GM10847 (cell line): ENCODE measurements around the gene RND3.

Experiments
- POLR2A ChIP-seq: IDR thresholded peaks from 2 replicates; pipeline ENCODE4 v1.6.1; 2011; ENCODE audit not compliant: insufficient read length; ENCODE audit errors: extremely low read depth

Gene RND3, protein sequence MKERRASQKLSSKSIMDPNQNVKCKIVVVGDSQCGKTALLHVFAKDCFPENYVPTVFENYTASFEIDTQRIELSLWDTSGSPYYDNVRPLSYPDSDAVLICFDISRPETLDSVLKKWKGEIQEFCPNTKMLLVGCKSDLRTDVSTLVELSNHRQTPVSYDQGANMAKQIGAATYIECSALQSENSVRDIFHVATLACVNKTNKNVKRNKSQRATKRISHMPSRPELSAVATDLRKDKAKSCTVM

DNA sequence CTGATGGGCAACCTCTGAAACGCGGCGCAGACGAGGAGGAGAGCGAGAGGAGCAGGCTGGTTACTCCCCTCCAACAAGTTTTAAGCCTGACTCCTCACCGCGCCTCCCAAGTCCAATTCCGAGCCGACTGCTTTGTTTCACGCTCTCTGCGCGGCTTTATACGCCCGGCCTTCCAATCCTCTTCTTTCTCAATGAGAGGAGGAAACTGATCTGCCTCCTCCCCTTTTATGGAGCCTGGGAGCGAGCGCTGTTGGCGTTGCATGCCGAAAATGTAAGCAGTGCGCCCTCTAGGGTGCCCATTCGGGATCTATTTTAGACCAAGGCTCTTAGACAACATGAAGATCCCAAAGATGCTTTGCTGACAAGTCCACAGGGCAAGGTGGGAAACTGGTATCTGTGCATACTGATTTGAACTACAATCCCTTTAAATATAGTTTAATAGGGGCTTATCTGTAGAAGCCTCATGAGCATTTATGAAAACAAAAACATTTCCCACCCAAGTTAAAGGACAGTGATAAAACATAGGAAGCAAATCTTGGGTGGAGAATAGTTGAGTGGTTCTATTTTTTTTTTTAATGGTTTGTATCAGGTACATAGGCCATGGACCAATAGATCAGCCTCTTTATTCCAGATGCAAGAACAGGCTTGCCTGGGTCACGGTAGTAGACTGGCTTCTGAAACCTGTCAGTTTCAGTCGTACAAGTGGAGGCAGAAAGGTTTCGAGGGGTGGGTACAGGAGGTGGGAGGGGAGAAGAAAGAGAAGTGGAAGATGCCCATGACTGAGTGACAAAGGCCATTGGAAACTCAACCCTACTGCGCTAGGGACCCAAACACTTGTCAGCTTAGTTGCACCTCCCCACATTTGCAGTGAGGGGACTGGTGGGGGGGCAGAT lies at the start of gene RND3:
RND3 (minus strand) TSS at position 131 of the 893 bp plus-strand sequence. CDS start 250 bp downstream, outside the sequence.
- no peak for TF ChIP-seq POLR2A

DNA sequence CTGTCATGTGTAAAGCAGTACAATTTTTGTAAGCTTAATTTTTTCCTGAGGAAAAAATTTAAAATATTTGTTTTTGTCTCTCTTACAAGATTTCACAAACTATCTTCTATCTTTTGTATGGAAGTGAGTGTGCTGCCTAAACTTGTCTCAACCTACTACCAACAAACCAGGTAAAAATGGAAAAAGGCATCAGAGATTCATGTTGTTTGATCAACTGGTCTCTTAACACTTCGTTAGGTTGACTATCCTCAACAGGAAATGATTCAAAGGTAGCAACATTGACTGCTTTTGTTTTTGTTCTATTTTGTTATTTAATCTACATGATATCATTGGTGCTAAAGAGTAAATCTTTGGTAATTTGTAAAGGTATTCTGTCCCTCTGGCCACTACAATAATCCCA lies 47.7 kb upstream of the RND3 start:
- no peak for TF ChIP-seq POLR2A

- TF ChIP-seq POLR2A, result no peak
Measured at GRCh38 chr2:150532879-150533278, 45.4 kb upstream of the RND3 start.

DNA sequence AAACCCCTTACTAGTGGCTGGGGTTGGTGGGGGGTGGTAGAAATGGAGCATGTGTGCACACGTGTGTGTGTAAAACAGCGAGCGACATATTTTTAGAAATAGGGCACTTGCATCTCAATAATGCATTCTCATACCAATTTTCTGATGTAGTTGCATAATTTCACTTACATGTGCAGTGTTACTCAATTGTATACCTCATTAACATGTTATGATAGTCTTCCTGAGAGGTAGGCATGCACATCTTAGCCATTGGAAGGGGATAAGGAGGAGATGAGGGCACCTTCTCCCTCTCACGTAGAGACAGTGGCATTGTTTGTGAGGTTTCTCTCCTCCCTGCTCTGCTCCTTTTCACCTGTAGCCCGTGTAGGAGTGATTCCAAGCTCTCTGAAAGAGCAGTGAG lies 44.6 kb upstream of the RND3 start:
- no peak for TF ChIP-seq POLR2A

- TF ChIP-seq POLR2A, result no peak
Measured at GRCh38 chr2:150531591-150531990, 44.1 kb upstream of the RND3 start.

GRCh38 chr2:150530168-150530567 lies 42.7 kb upstream of the RND3 start:
- TF ChIP-seq POLR2A, result no peak

GRCh38 chr2:150528861-150529801 lies 41.7 kb upstream of the RND3 start:
- TF ChIP-seq POLR2A, result no peak

GRCh38 chr2:150526827-150527226 lies 39.4 kb upstream of the RND3 start:
- TF ChIP-seq POLR2A, result no peak

DNA sequence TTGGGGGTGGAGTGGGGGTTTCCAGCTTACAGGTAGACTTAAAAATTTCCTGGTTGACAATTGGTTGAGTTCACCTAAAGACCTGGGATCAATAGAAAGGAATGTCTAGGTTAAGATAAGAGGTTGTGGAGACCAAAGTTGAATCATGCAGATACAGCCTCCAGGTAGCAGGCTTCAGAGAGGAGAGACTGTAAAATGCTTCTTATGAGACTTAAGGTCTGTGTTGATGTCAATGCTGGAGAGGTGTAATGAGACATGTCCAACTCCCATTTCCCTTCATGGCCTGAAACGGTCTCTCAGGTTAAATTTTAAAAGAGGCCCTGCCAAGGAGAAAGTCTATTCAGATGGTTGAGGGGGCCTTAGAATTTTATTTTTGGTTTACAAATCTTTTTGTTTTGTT lies 38.5 kb upstream of the RND3 start:
- no peak for TF ChIP-seq POLR2A

GRCh38 chr2:150522269-150522668 lies 34.8 kb upstream of the RND3 start:
- no peak for TF ChIP-seq POLR2A

DNA sequence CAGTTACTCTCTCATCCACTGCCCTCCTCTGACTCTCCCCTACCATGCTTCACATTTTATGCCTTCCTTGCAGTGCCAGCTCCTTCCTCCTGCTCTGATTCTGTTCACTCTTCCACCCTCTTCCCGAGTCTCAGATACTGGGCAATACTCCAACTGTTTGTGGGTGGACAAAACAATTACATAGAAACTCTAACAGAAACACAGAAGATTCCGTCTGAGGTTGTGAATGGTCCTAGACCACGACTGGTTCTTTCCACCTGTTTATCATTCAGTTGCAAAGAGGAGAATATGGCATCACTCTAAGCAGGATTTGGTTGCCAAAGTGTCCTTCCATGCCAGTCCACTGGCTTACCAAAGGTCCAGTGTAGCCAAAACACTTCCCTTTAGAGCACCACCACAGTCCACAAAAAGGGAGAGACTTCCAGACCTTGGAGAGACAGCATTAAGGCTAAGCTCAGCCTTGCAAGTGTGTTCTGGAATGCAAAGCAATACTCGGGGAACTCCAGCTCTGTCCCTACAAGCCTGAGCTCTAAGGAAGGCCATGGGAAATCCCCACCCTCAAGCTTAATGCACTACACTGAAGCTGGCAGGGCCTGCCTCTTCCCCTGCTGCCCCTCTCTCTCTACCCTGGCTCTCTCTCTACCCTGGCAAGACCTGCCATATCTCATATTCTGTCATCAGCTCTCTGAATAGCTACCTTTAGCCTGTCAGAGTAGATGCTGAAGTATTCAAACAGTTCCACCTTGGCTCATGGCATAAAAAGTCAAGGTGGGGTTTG lies 33.6 kb upstream of the RND3 start:
- no peak for TF ChIP-seq POLR2A

- TF ChIP-seq POLR2A, result no peak
Measured at GRCh38 chr2:150520033-150520432, 32.6 kb upstream of the RND3 start.

GRCh38 chr2:150517951-150518680 lies 30.6 kb upstream of the RND3 start:
- no peak for TF ChIP-seq POLR2A

DNA sequence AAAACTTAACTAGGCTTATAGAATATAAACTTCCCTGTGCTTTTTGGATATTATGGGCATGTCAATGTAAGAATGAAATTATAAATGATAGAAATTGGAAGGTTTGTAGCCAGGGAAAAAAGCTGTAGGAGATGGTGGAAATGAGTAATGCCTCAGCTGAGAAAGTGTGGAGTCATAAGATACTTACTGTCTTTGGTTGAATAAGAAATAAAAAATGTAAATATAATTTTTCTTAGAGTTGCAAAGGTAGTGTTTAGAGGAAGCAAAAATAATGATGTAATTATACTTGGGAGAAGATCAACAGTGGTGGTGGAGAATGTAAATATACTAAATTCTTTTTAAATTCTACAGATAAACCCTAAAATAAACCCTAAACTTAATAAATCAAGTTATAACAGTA lies 26.2 kb upstream of the RND3 start:
- TF ChIP-seq POLR2A, result no peak
